B cell (primary cell): Measurements from ENCODE around the gene METTL17. TPM values are rescaled to one million over a fixed set of nuclear protein-coding genes. Genes with fewer than 3 reads are reported as not detected.

Experiments
- ATAC-seq: fragments of 200-7000 bp; cut with Tn5 transposase; one replicate; pipeline ENCODE4 v1.10.0; 2021; ENCODE audit warnings: low read depth, mild to moderate bottlenecking, moderate number of reproducible peaks, moderate library complexity
- CTCF ChIA-PET: fragments of 350-600 bp; sonication (Branson Sonifier 250); formaldehyde crosslinking; loops from one replicate; lab custom pipeline; 2021; ENCODE audit warnings: antibody characterized with exemption, inconsistent platforms; lab: Charles Lee
- POLR2A ChIA-PET: fragments of 350-600 bp; sonication (Branson Sonifier 250); formaldehyde crosslinking; loops from one replicate; lab custom pipeline; 2021; ENCODE audit warnings: antibody characterized with exemption; lab: Charles Lee
- DNase-seq: peaks from one replicate; pipeline ENCODE4 v3.0.0; 2013
- H2AFZ ChIP-seq: 2 replicates; pipeline ENCODE4 v1.6.1; 2012; ENCODE audit warnings: mild to moderate bottlenecking, low read depth, low read length; ENCODE audit not compliant: insufficient read depth, poor library complexity, severe bottlenecking
- H3K27ac ChIP-seq, 2 donors: 1 replicate in 1 of 2; 2 replicates in 1 of 2; pipeline ENCODE4 v1.5.1; 2012 to 2013; ENCODE audit warnings: low read length in 2 of 2, mild to moderate bottlenecking in 2 of 2, moderate library complexity in 1 of 2
- H3K27me3 ChIP-seq, 4 experiments: fragments of 200-600 bp in 1 of 4; sonication (generic) in 1 of 4; replicated peaks in 1 of 4; 1 replicate in 2 of 4; 2 replicates in 2 of 4; pipeline versions ENCODE4 v1.6.1 to v1.7.0; 2013 to 2016; ENCODE audit warnings: low read length in 3 of 4, mild to moderate bottlenecking in 2 of 4, mixed read lengths in 1 of 4, moderate library complexity in 1 of 4; ENCODE audit not compliant: insufficient read depth in 4 of 4, control insufficient read depth in 3 of 4; ENCODE audit errors: control extremely low read depth in 1 of 4
- H3K36me3 ChIP-seq, 2 experiments: replicated peaks in 1 of 2; 1 replicate in 1 of 2; 2 replicates in 1 of 2; pipeline versions ENCODE4 v1.6.1 to v1.7.1; 2013; ENCODE audit warnings: low read length in 1 of 2; ENCODE audit not compliant: insufficient read depth in 2 of 2, control insufficient read depth in 1 of 2; ENCODE audit errors: control extremely low read depth in 1 of 2, extremely low read depth in 1 of 2
- H3K4me1 ChIP-seq, 2 donors: fragments of 200-600 bp in 1 of 2; sonication (generic) in 1 of 2; 1 replicate in 1 of 2; 2 replicates in 1 of 2; pipeline versions ENCODE4 v1.5.1 to v1.6.1; 2013 to 2017; ENCODE audit warnings: low read length in 2 of 2; ENCODE audit not compliant: control insufficient read depth in 2 of 2, insufficient read depth in 2 of 2
- H3K4me2 ChIP-seq: replicated peaks from 2 replicates; pipeline ENCODE3; 2012; ENCODE audit warnings: mild to moderate bottlenecking, low read depth, low read length; ENCODE audit not compliant: poor library complexity, severe bottlenecking
- H3K4me3 ChIP-seq, 5 experiments: fragments of 200-600 bp in 1 of 5; sonication (generic) in 1 of 5; 1 replicate in 3 of 5; 2 replicates in 2 of 5; pipeline versions ENCODE4 v1.5.1 to v1.7.0; 2011 to 2016; ENCODE audit warnings: low read length in 4 of 5, mild to moderate bottlenecking in 4 of 5, low read depth in 2 of 5, control low read depth in 1 of 5, moderate library complexity in 1 of 5; ENCODE audit not compliant: insufficient read depth in 1 of 5; ENCODE audit errors: control extremely low read depth in 1 of 5, extremely low read depth in 1 of 5
- H3K79me2 ChIP-seq: fragments of 200-600 bp; sonication (generic); one replicate; pipeline ENCODE4 v1.6.0; 2016; ENCODE audit warnings: low read length; ENCODE audit not compliant: control insufficient read depth, insufficient read depth
- H3K9ac ChIP-seq: fragments of 200-600 bp; sonication (generic); 2 replicates; pipeline ENCODE4 v1.6.1; 2017; ENCODE audit warnings: mild to moderate bottlenecking, low read length, moderate library complexity
- H3K9me3 ChIP-seq, 3 donors: one replicate each; pipeline versions ENCODE4 v1.6.1 to v1.7.1; 2013; ENCODE audit warnings: low read length in 2 of 3; ENCODE audit not compliant: control insufficient read depth in 2 of 3, insufficient read depth in 1 of 3; ENCODE audit errors: control extremely low read depth in 1 of 3
- H4K20me1 ChIP-seq: 2 replicates; pipeline ENCODE4 v1.6.0; 2012; ENCODE audit warnings: mild to moderate bottlenecking, low read length; ENCODE audit not compliant: insufficient read depth, control insufficient read depth, poor library complexity, severe bottlenecking
- H3K27ac Mint-ChIP-seq: one replicate; pipeline ENCODE4 v1.8.0; 2021; ENCODE audit warnings: mixed read lengths
- H3K27me3 Mint-ChIP-seq: one replicate; pipeline ENCODE4 v1.8.0; 2021; ENCODE audit warnings: mixed read lengths
- H3K4me1 Mint-ChIP-seq: one replicate; pipeline ENCODE4 v1.8.0; 2021; ENCODE audit warnings: mixed read lengths
- H3K4me3 Mint-ChIP-seq: one replicate; pipeline ENCODE4 v1.8.0; 2021; ENCODE audit warnings: mixed read lengths
- H3K9me3 Mint-ChIP-seq: one replicate; pipeline ENCODE4 v1.8.0; 2022; ENCODE audit warnings: mixed read lengths; ENCODE audit not compliant: insufficient read depth
- CTCF ChIP-seq: fragments of 200-600 bp; IDR thresholded peaks from one replicate; pipeline ENCODE4 v1.8.0; 2022; ENCODE audit warnings: antibody characterized with exemption, mild to moderate bottlenecking
- EZH2 ChIP-seq: IDR thresholded peaks from 2 replicates; pipeline ENCODE4 v1.6.1; 2012; ENCODE audit warnings: borderline replicate concordance, low read depth, mild to moderate bottlenecking, moderate library complexity, low read length; ENCODE audit not compliant: insufficient read depth, poor library complexity, severe bottlenecking
- WGBS: methylation state at CpG from one replicate; pipeline ENCODE4 v1.1.5; 2013; ENCODE audit warnings: missing lambda C conversion rate; ENCODE audit not compliant: insufficient coverage; 5-methylcytosine and 5-hydroxymethylcytosine counted together
- intact Hi-C: fragments of 100-400 bp; cut with micrococcal nuclease; formaldehyde crosslinking; loops from one replicate; pipeline ENCODE4 v1.10.0; 2022
- polyA plus RNA-seq: library from polyadenylated mRNA; depleted of rRNA; stranded (reverse); fragments of >200 nt; gene quantifications from 2 replicates; pipeline ENCODE4 v1.2.3, GENCODE V29; 2012
- total RNA-seq, 2 donors: library from RNA; stranded (reverse); fragments of 120-200 nt in 1 of 2; gene quantifications; 1 replicate in 1 of 2; 2 replicates in 1 of 2; pipeline versions ENCODE4 v1.2.3 to v1.2.4, GENCODE V29; 2013 to 2022

The METTL17 gene
- total and polyA plus RNA-seq, 2 donors (not counting 1 experiment from before 2014, with no cell fraction given) = 116 to 201 TPM

- H3K4me3 Mint-ChIP-seq = no peak overlapping the region
- Histone ChIP-seq H4K20me1 (no peaks in the 10 kb centered on the region), H3K9me3 (no peaks in the 10 kb centered on the region), H3K79me2 (no peaks in the 10 kb centered on the region), H3K4me1 (no peaks in the 10 kb centered on the region), H3K9ac (no peak overlapping the region), H3K27ac (no peak overlapping the region), H3K27me3 (no peaks in the 10 kb centered on the region), H2AFZ (no peak overlapping the region), H3K4me3 (no peak overlapping the region), H3K36me3 (peaks cover 14 to 48% of the 10 kb centered on the region in 2 experiments), H3K4me2 (no peak overlapping the region)
- intact Hi-C loops = no loop called here
- ChIA-PET CTCF (interaction anchor here (1.3 to 6.5 kb wide), 4 partner anchors 10 to 107 kb away, joined by 4 to 47 read pairs (median 9); no protein-coding TSS in a partner anchor), POLR2A (no interaction called here)
- TF ChIP-seq EZH2 (no peak), CTCF (no peak)
- WGBS = 100% methylated on average over 2 of the region's 3 CpGs
- H3K4me1 Mint-ChIP-seq = no peaks in the 10 kb centered on the region
- H3K9me3 Mint-ChIP-seq = no peaks in the 10 kb centered on the region
- no peak for DNase-seq
- no peaks in the 10 kb centered on the region for H3K27me3 Mint-ChIP-seq
- ATAC-seq = no peak
- H3K27ac Mint-ChIP-seq = no peak overlapping the region
Observed at GRCh38 chr14:20998139-20998538, 8.4 kb downstream of the METTL17 start.

- no peak within 1 kb of the TSS for H3K27ac Mint-ChIP-seq
- intact Hi-C loops = no loop called here
- CTCF ChIA-PET = interaction anchor here (1.2 to 6.5 kb wide), 4 partner anchors 9 to 68 kb away, joined by 3 to 47 read pairs (median 9); no protein-coding TSS in a partner anchor
- Histone ChIP-seq H3K9ac (no peak within 1 kb of the TSS), H3K27me3 (no peaks in the 10 kb centered on the region), H3K79me2 (no peaks in the 10 kb centered on the region), H3K27ac (no peak within 1 kb of the TSS), H3K36me3 (peaks cover 14 to 41% of the 10 kb centered on the region in 2 experiments), H3K4me1 (no peaks in the 10 kb centered on the region), H3K4me3 (no peak within 1 kb of the TSS), H2AFZ (no peak within 1 kb of the TSS), H4K20me1 (no peaks in the 10 kb centered on the region), H3K9me3 (no peaks in the 10 kb centered on the region), H3K4me2 (no peak within 1 kb of the TSS)
- no peaks in the 10 kb centered on the region for H3K4me1 Mint-ChIP-seq
- WGBS = 88% methylated on average over 5 of the region's 6 CpGs
- TF ChIP-seq EZH2 = no peak
- TF ChIP-seq CTCF = no peak
- H3K9me3 Mint-ChIP-seq = no peaks in the 10 kb centered on the region
- POLR2A ChIA-PET = no interaction called here
- DNase-seq (no peak), ATAC-seq (no peak)
- no peak within 1 kb of the TSS for H3K4me3 Mint-ChIP-seq
- no peaks in the 10 kb centered on the region for H3K27me3 Mint-ChIP-seq
Observed at GRCh38 chr14:20998674-20999366, 9.0 kb downstream of the METTL17 start, which contains the start of gene SLC39A2. Gene SLC39A2 (plus strand): TSS chr14:20999293. CDS start chr14:20999447, 154 bp downstream.
